Astrocyte (in vitro differentiated cells and primary cell): ENCODE results near the gene TSPAN14. TPM values are rescaled to one million over a fixed set of nuclear protein-coding genes. Genes with fewer than 3 reads are reported as not detected.

Source experiments
- DNase-seq: peaks from one replicate; pipeline ENCODE4 v3.0.0-alpha.2; 2010; ENCODE audit warnings: low read depth
- FAIRE-seq: peaks from 2 replicates; lab custom pipeline; 2011; peaks lifted over from hg19 to GRCh38; lab: Jason Lieb, UNC
- H2AFZ ChIP-seq: 2 replicates; pipeline ENCODE4 v1.6.0; 2012; ENCODE audit warnings: low read depth, low read length, inconsistent platforms
- H3K27ac ChIP-seq: 2 replicates; pipeline ENCODE4 v1.5.1; 2011; ENCODE audit warnings: low read depth, low read length, inconsistent platforms
- H3K27me3 ChIP-seq: 2 replicates; pipeline ENCODE4 v1.6.0; 2011; ENCODE audit warnings: low read length, inconsistent platforms; ENCODE audit not compliant: insufficient read depth
- H3K36me3 ChIP-seq: 2 replicates; pipeline ENCODE4 v1.5.1; 2011; ENCODE audit warnings: low read length, inconsistent platforms; ENCODE audit not compliant: insufficient read depth
- H3K4me1 ChIP-seq: 2 replicates; pipeline ENCODE4 v1.5.1; 2011; ENCODE audit warnings: low read length, inconsistent platforms; ENCODE audit not compliant: insufficient read depth
- H3K4me2 ChIP-seq: 2 replicates; pipeline ENCODE4 v1.6.0; 2012; ENCODE audit warnings: low read length, inconsistent platforms
- H3K4me3 ChIP-seq: 2 replicates; pipeline ENCODE4 v1.5.1; 2011; ENCODE audit warnings: low read depth, mild to moderate bottlenecking, low read length, inconsistent platforms; ENCODE audit not compliant: insufficient read depth
- H3K79me2 ChIP-seq: 2 replicates; pipeline ENCODE4 v1.6.0; 2012; ENCODE audit warnings: mild to moderate bottlenecking, low read length, inconsistent platforms; ENCODE audit not compliant: insufficient read depth
- H3K9ac ChIP-seq: 2 replicates; pipeline ENCODE4 v1.6.0; 2012; ENCODE audit warnings: mild to moderate bottlenecking, low read length, inconsistent platforms
- H3K9me3 ChIP-seq: 2 replicates; pipeline ENCODE4 v1.5.1; 2012; ENCODE audit warnings: low read depth, mild to moderate bottlenecking, low read length, inconsistent platforms; ENCODE audit not compliant: insufficient read depth
- H4K20me1 ChIP-seq: 2 replicates; pipeline ENCODE4 v1.6.0; 2012; ENCODE audit warnings: low read length, inconsistent platforms; ENCODE audit not compliant: insufficient read depth
- H3K27ac Mint-ChIP-seq: one replicate; pipeline ENCODE4 v1.8.0; 2021; ENCODE audit warnings: mild to moderate bottlenecking, mixed read lengths; ENCODE audit not compliant: unreplicated experiment
- H3K27me3 Mint-ChIP-seq: one replicate; pipeline ENCODE4 v1.8.0; 2021; ENCODE audit warnings: low read depth, mixed read lengths; ENCODE audit not compliant: unreplicated experiment
- H3K36me3 Mint-ChIP-seq: one replicate; pipeline ENCODE4 v1.8.0; 2021; ENCODE audit warnings: low read depth, mixed read lengths; ENCODE audit not compliant: unreplicated experiment
- H3K4me1 Mint-ChIP-seq: one replicate; pipeline ENCODE4 v1.8.0; 2021; ENCODE audit warnings: low read depth, mixed read lengths; ENCODE audit not compliant: unreplicated experiment
- H3K4me3 Mint-ChIP-seq: one replicate; pipeline ENCODE4 v1.8.0; 2021; ENCODE audit warnings: mild to moderate bottlenecking, moderate library complexity, mixed read lengths; ENCODE audit not compliant: unreplicated experiment
- H3K9me3 Mint-ChIP-seq: one replicate; pipeline ENCODE4 v1.8.0; 2021; ENCODE audit warnings: mild to moderate bottlenecking, mixed read lengths; ENCODE audit not compliant: unreplicated experiment
- CTCF ChIP-seq: IDR thresholded peaks from 2 replicates; pipeline ENCODE4 v1.5.1; 2011; ENCODE audit warnings: low read depth, mild to moderate bottlenecking, inconsistent platforms, low read length, moderate library complexity; ENCODE audit not compliant: insufficient read depth
- EZH2 ChIP-seq: IDR thresholded peaks from 2 replicates; pipeline ENCODE4 v1.6.1; 2012; ENCODE audit warnings: mild to moderate bottlenecking, low read length, inconsistent platforms; ENCODE audit not compliant: insufficient read depth
- total RNA-seq: library from RNA; stranded (reverse); gene quantifications from 2 replicates; pipeline ENCODE4 v1.2.1, GENCODE V29; 2021

TSPAN14 gene
- total RNA-seq, 1 donor from 2014 or later: 140 TPM

DNA sequence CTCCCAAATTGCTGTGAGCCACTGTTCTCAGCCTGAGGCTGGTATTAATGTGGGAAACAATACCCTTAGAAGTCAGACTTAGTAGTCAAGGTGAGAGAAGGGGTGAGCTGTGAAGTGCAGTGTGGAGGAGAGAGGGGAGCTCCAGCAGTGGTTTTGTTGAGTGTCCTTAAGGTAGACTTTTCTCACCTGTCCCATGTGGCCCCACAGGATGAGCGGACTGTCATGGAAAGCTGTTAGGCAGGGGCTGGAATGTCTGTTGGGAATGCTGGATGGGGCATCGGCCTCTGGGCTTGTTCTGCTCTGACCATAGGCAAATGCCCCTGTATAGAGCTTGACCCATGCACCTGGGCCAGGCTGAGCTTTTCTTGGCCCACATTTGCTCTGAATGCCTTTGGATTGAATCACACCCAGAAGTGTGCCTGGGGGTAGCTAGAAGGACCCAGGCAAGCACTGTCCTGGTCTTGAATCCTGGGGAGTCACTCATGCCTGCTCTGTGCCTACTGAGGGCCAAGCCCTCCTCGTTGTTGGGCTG is 47.3 kb downstream of the TSPAN14 start:
- H3K36me3 ChIP-seq: no peaks in the 10 kb centered on the region
- peak overlapping the region; percentile 60 for H3K27ac ChIP-seq
- H3K4me3 Mint-ChIP-seq: no peak overlapping the region
- H3K27me3 Mint-ChIP-seq: no peaks in the 10 kb centered on the region
- peaks cover 84% of the 10 kb centered on the region for H3K79me2 ChIP-seq
- H3K4me1 ChIP-seq: peaks cover 90% of the 10 kb centered on the region
- FAIRE-seq: no peak
- peak overlapping the region; percentile 58 for H3K4me2 ChIP-seq
- H3K27me3 ChIP-seq: no peaks in the 10 kb centered on the region
- H3K9me3 ChIP-seq: no peaks in the 10 kb centered on the region
- peak; percentile 19 for DNase-seq
- no peak overlapping the region for H2AFZ ChIP-seq
- TF ChIP-seq EZH2: no peak
- H3K4me1 Mint-ChIP-seq: peaks cover 82% of the 10 kb centered on the region
- peaks cover 20% of the 10 kb centered on the region for H4K20me1 ChIP-seq
- peak overlapping the region; percentile 43 for H3K27ac Mint-ChIP-seq
- H3K9ac ChIP-seq: peak overlapping the region; percentile 30
- H3K36me3 Mint-ChIP-seq: peaks cover 19% of the 10 kb centered on the region
- H3K9me3 Mint-ChIP-seq: no peaks in the 10 kb centered on the region
- no peak overlapping the region for H3K4me3 ChIP-seq

- Histone ChIP-seq H3K9me3 (no peaks in the 10 kb centered on the region), H2AFZ (no peak overlapping the region), H3K27ac (peak overlapping the region; percentile 60), H3K4me1 (peaks cover 94% of the 10 kb centered on the region), H3K79me2 (peaks cover 82% of the 10 kb centered on the region), H3K4me3 (no peak overlapping the region), H4K20me1 (peaks cover 20% of the 10 kb centered on the region), H3K27me3 (no peaks in the 10 kb centered on the region), H3K9ac (peak overlapping the region; percentile 30), H3K4me2 (peak overlapping the region; percentile 58), H3K36me3 (no peaks in the 10 kb centered on the region)
- H3K27ac Mint-ChIP-seq: peak overlapping the region; percentile 43
- H3K4me3 Mint-ChIP-seq: peak overlapping the region; percentile 18
- TF ChIP-seq EZH2: no peak
- TF ChIP-seq CTCF: no peak
- H3K4me1 Mint-ChIP-seq: peaks cover 87% of the 10 kb centered on the region
- FAIRE-seq: no peak
- H3K36me3 Mint-ChIP-seq: peaks cover 19% of the 10 kb centered on the region
- no peaks in the 10 kb centered on the region for H3K9me3 Mint-ChIP-seq
- DNase-seq: peak; percentile 40
- no peaks in the 10 kb centered on the region for H3K27me3 Mint-ChIP-seq
Measured at GRCh38 chr10:80501913-80502521, 47.9 kb downstream of the TSPAN14 start.

GRCh38 chr10:80502621-80503583 is 48.8 kb downstream of the TSPAN14 start:
- peak overlapping the region; percentile 43 for H3K27ac Mint-ChIP-seq
- Histone ChIP-seq H3K36me3 (no peaks in the 10 kb centered on the region), H3K4me1 (peaks cover 92% of the 10 kb centered on the region), H3K79me2 (peaks cover 80% of the 10 kb centered on the region), H3K27me3 (no peaks in the 10 kb centered on the region), H2AFZ (no peak overlapping the region), H3K27ac (peak overlapping the region; percentile 60), H3K9ac (peak overlapping the region; percentile 30), H4K20me1 (peaks cover 11% of the 10 kb centered on the region), H3K4me2 (peak overlapping the region; percentile 58), H3K9me3 (no peaks in the 10 kb centered on the region), H3K4me3 (no peak overlapping the region)
- H3K4me3 Mint-ChIP-seq: peak overlapping the region; percentile 20
- FAIRE-seq (no peak), DNase-seq (no peak)
- no peak for TF ChIP-seq EZH2
- no peak for TF ChIP-seq CTCF
- H3K27me3 Mint-ChIP-seq: no peaks in the 10 kb centered on the region
- peaks cover 90% of the 10 kb centered on the region for H3K4me1 Mint-ChIP-seq
- H3K36me3 Mint-ChIP-seq: peaks cover 19% of the 10 kb centered on the region
- H3K9me3 Mint-ChIP-seq: no peaks in the 10 kb centered on the region
